Liver (tissue), 9 donors: Measurements from ENCODE around the gene PLCL1. TPM values are rescaled to one million over a fixed set of nuclear protein-coding genes. Genes with fewer than 3 reads are reported as not detected.

Experiments
- DNase-seq: peaks from one replicate; pipeline ENCODE4 v3.0.0-alpha.2; 2017; ENCODE audit warnings: low spot score
- H3K27ac ChIP-seq, 2 donors: one replicate each; pipeline ENCODE4 v1.7.0; 2013; ENCODE audit warnings: inconsistent platforms in 2 of 2, low read length in 2 of 2, control low read depth in 1 of 2, low read depth in 1 of 2, mild to moderate bottlenecking in 1 of 2
- H3K27me3 ChIP-seq, 4 donors: one replicate each; pipeline versions ENCODE4 v1.6.1 to v1.7.0; 2013; ENCODE audit warnings: low read length in 3 of 4, inconsistent platforms in 1 of 4, mild to moderate bottlenecking in 1 of 4, moderate library complexity in 1 of 4; ENCODE audit not compliant: control insufficient read depth in 4 of 4, insufficient read depth in 4 of 4
- H3K36me3 ChIP-seq, 4 donors: one replicate each; pipeline versions ENCODE4 v1.6.1 to v1.7.0; 2013; ENCODE audit warnings: low read length in 3 of 4, mild to moderate bottlenecking in 3 of 4, low read depth in 1 of 4, moderate library complexity in 1 of 4; ENCODE audit not compliant: control insufficient read depth in 4 of 4, insufficient read depth in 3 of 4
- H3K4me1 ChIP-seq, 4 donors: one replicate each; pipeline versions ENCODE4 v1.6.1 to v1.7.0; 2013; ENCODE audit warnings: low read length in 3 of 4, mild to moderate bottlenecking in 3 of 4, moderate library complexity in 1 of 4; ENCODE audit not compliant: control insufficient read depth in 4 of 4, insufficient read depth in 4 of 4
- H3K4me3 ChIP-seq, 3 donors: one replicate each; pipeline versions ENCODE4 v1.6.1 to v1.7.0; 2013; ENCODE audit warnings: low read length in 3 of 3, control low read depth in 1 of 3, low read depth in 1 of 3, mild to moderate bottlenecking in 1 of 3
- H3K9ac ChIP-seq, 2 donors: one replicate each; pipeline ENCODE4 v1.7.0; 2013; ENCODE audit warnings: low read length in 2 of 2, mild to moderate bottlenecking in 2 of 2, moderate library complexity in 2 of 2, control low read depth in 1 of 2, low read depth in 1 of 2
- H3K9me3 ChIP-seq, 4 donors: one replicate each; pipeline versions ENCODE4 v1.6.1 to v1.7.0; 2013; ENCODE audit warnings: low read length in 3 of 4; ENCODE audit not compliant: control insufficient read depth in 4 of 4
- ATF3 ChIP-seq: IDR thresholded peaks from 2 replicates; pipeline ENCODE4 v1.6.1; 2016; ENCODE audit warnings: antibody characterized with exemption
- CTCF ChIP-seq: fragments of 150-350 bp; IDR thresholded peaks from 2 replicates; pipeline ENCODE4 v1.5.1; 2017; ENCODE audit warnings: improper control_type of control experiment, low read depth, low read length; ENCODE audit not compliant: missing input control
- EGR1 ChIP-seq, 2 donors: IDR thresholded peaks; 2 replicates each; pipeline ENCODE4 v1.6.1; 2016 to 2018; ENCODE audit warnings: antibody characterized with exemption in 2 of 2, low read depth in 2 of 2
- FOXA1 ChIP-seq: IDR thresholded peaks from 2 replicates; pipeline ENCODE4 v1.6.1; 2016; ENCODE audit warnings: antibody characterized with exemption
- FOXA2 ChIP-seq: IDR thresholded peaks from 2 replicates; pipeline ENCODE4 v1.6.1; 2016; ENCODE audit warnings: antibody characterized with exemption
- GABPA ChIP-seq, 2 donors: IDR thresholded peaks in 1 of 2; conservative IDR thresholded peaks in 1 of 2; 2 replicates each; pipeline ENCODE4 v1.6.1; 2016; ENCODE audit warnings: antibody characterized with exemption in 2 of 2, mild to moderate bottlenecking in 1 of 2, moderate library complexity in 1 of 2
- HNF4A ChIP-seq, 2 donors: conservative IDR thresholded peaks; 2 replicates each; pipeline ENCODE4 v1.6.1; 2016; ENCODE audit warnings: antibody characterized with exemption in 2 of 2, mild to moderate bottlenecking in 2 of 2
- HNF4G ChIP-seq: IDR thresholded peaks from 2 replicates; pipeline ENCODE4 v1.6.1; 2016; ENCODE audit warnings: antibody characterized with exemption
- JUND ChIP-seq, 2 donors: IDR thresholded peaks; 2 replicates each; pipeline ENCODE4 v1.6.1; 2016; ENCODE audit warnings: antibody characterized with exemption in 2 of 2
- MAX ChIP-seq: IDR thresholded peaks from 2 replicates; pipeline ENCODE4 v1.6.1; 2016; ENCODE audit warnings: antibody characterized with exemption
- NR2F2 ChIP-seq: IDR thresholded peaks from 2 replicates; pipeline ENCODE4 v1.6.1; 2016; ENCODE audit warnings: antibody characterized with exemption
- RAD21 ChIP-seq, 2 donors: IDR thresholded peaks; 2 replicates each; pipeline ENCODE4 v1.6.1; 2016; ENCODE audit warnings: antibody characterized with exemption in 2 of 2, mild to moderate bottlenecking in 2 of 2
- REST ChIP-seq: IDR thresholded peaks from 2 replicates; pipeline ENCODE4 v1.6.1; 2016; ENCODE audit warnings: antibody characterized with exemption, mild to moderate bottlenecking
- RXRA ChIP-seq, 2 donors: IDR thresholded peaks; 2 replicates each; pipeline ENCODE4 v1.6.1; 2017 to 2018; ENCODE audit warnings: antibody characterized with exemption in 2 of 2, mild to moderate bottlenecking in 1 of 2
- SP1 ChIP-seq: IDR thresholded peaks from 2 replicates; pipeline ENCODE4 v1.6.1; 2018; ENCODE audit warnings: antibody characterized with exemption, mild to moderate bottlenecking
- TAF1 ChIP-seq: conservative IDR thresholded peaks from 2 replicates; pipeline ENCODE4 v1.6.1; 2016; ENCODE audit warnings: antibody characterized with exemption, mild to moderate bottlenecking
- YY1 ChIP-seq: IDR thresholded peaks from 2 replicates; pipeline ENCODE4 v1.6.1; 2016; ENCODE audit warnings: antibody characterized with exemption, mild to moderate bottlenecking
- ZBTB33 ChIP-seq: IDR thresholded peaks from 2 replicates; pipeline ENCODE4 v1.6.1; 2016; ENCODE audit warnings: antibody characterized with exemption
- WGBS: extraction: QIAGEN DNeasy Blood & Tissue Kit; methylation state at CpG from one replicate; pipeline ENCODE4 v1.1.7; 2013; 5-methylcytosine and 5-hydroxymethylcytosine counted together
- polyA plus RNA-seq, 2 donors: library from polyadenylated mRNA; stranded (reverse) in 1 of 2; unstranded in 1 of 2; fragments of 200-250 nt in 1 of 2; fragments of >200 nt in 1 of 2; fragmentation: Nextera tagmentation in 1 of 2; extraction: Ambion mirVana in 1 of 2; gene quantifications; one replicate each; pipeline versions ENCODE4 v1.2.1 to v1.2.3, GENCODE V29; 2013 to 2015
- total RNA-seq, 2 donors: library from RNA; depleted of rRNA; stranded (reverse); fragments of >200 nt; gene quantifications; one replicate each; pipeline ENCODE4 v1.2.3, GENCODE V29; 2014
- donor health status: healthy.
- donor health status: healthy.
- donor health status: healthy.
- donor health status: healthy.
- donor health status: healthy.

The PLCL1 gene
- total and polyA plus RNA-seq, 4 donors: 0.08 to 0.59 (median 0.31) TPM

- no peaks in the 10 kb centered on the region for H3K27me3 ChIP-seq
- no peak overlapping the region for H3K4me3 ChIP-seq
- no peak overlapping the region for H3K27ac ChIP-seq
- DNase-seq: no peak
- H3K36me3 ChIP-seq: no peaks in the 10 kb centered on the region
- H3K9ac ChIP-seq: no peak overlapping the region
- no peaks in the 10 kb centered on the region for H3K4me1 ChIP-seq
- H3K9me3 ChIP-seq: peaks cover 0 to 6% (median 2%) of the 10 kb centered on the region in 4 donors
- TF ChIP-seq SP1: no peak
- TF ChIP-seq YY1: no peak
- no peak for TF ChIP-seq HNF4G
- no peak for TF ChIP-seq HNF4A (conservative IDR thresholded peaks at IDR 0.05)
- no peak for TF ChIP-seq GABPA (IDR thresholded peaks at IDR 0.05 in 1 of 2, conservative IDR thresholded peaks at IDR 0.05 in 1 of 2)
- TF ChIP-seq RAD21 (IDR thresholded peaks at IDR 0.05): no peak
- TF ChIP-seq FOXA2: no peak
- TF ChIP-seq ATF3: no peak
- TF ChIP-seq EGR1 (IDR thresholded peaks at IDR 0.05; ENCODE audit: low read depth in 2 of 2): no peak
- TF ChIP-seq RXRA (IDR thresholded peaks at IDR 0.05): no peak
- TF ChIP-seq MAX: no peak
- no peak for TF ChIP-seq NR2F2
- no peak for TF ChIP-seq CTCF
- TF ChIP-seq ZBTB33: no peak
- TF ChIP-seq JUND (IDR thresholded peaks at IDR 0.05): no peak
- no peak for TF ChIP-seq FOXA1
- TF ChIP-seq TAF1: no peak
- TF ChIP-seq REST: no peak
Measured at GRCh38 chr2:198178766-198179165, 374.4 kb downstream of the PLCL1 start.

GRCh38 chr2:198186257-198186656, 381.9 kb downstream of the PLCL1 start:
- Histone ChIP-seq H3K36me3 (no peaks in the 10 kb centered on the region), H3K9ac (no peak overlapping the region), H3K27me3 (no peaks in the 10 kb centered on the region), H3K27ac (no peak overlapping the region), H3K9me3 (no peaks in the 10 kb centered on the region), H3K4me3 (no peak overlapping the region), H3K4me1 (no peaks in the 10 kb centered on the region)
- DNase-seq: no peak
- WGBS: 83% methylated on average over 1 of the region's 1 CpG
- TF ChIP-seq JUND (IDR thresholded peaks at IDR 0.05) (no peak), MAX (no peak), NR2F2 (no peak), GABPA (IDR thresholded peaks at IDR 0.05 in 1 of 2, conservative IDR thresholded peaks at IDR 0.05 in 1 of 2) (no peak), TAF1 (no peak), FOXA1 (no peak), RXRA (IDR thresholded peaks at IDR 0.05) (no peak), SP1 (no peak), CTCF (no peak), ZBTB33 (no peak)
